GM12874 (cell line): ENCODE measurements around the gene WLS.

Source experiments
- TF ChIP-seq, protein P1 (sequence below): IDR thresholded peaks from 2 replicates; pipeline ENCODE4 v1.5.1; 2011; ENCODE audit warnings: low read depth, mild to moderate bottlenecking, control low read depth, low read length, moderate library complexity; ENCODE audit not compliant: insufficient read depth

Gene WLS

GRCh38 chr1:68225781-68226180 lies 6.5 kb downstream of the WLS start:
- TF ChIP-seq, protein P1, sequence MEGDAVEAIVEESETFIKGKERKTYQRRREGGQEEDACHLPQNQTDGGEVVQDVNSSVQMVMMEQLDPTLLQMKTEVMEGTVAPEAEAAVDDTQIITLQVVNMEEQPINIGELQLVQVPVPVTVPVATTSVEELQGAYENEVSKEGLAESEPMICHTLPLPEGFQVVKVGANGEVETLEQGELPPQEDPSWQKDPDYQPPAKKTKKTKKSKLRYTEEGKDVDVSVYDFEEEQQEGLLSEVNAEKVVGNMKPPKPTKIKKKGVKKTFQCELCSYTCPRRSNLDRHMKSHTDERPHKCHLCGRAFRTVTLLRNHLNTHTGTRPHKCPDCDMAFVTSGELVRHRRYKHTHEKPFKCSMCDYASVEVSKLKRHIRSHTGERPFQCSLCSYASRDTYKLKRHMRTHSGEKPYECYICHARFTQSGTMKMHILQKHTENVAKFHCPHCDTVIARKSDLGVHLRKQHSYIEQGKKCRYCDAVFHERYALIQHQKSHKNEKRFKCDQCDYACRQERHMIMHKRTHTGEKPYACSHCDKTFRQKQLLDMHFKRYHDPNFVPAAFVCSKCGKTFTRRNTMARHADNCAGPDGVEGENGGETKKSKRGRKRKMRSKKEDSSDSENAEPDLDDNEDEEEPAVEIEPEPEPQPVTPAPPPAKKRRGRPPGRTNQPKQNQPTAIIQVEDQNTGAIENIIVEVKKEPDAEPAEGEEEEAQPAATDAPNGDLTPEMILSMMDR, result no peak

GRCh38 chr1:68223687-68224086 lies 8.6 kb downstream of the WLS start:
- TF ChIP-seq, protein P1, result no peak

- TF ChIP-seq, protein P1, result no peak
Measured at GRCh38 chr1:68221980-68222373, 10.3 kb downstream of the WLS start.

DNA sequence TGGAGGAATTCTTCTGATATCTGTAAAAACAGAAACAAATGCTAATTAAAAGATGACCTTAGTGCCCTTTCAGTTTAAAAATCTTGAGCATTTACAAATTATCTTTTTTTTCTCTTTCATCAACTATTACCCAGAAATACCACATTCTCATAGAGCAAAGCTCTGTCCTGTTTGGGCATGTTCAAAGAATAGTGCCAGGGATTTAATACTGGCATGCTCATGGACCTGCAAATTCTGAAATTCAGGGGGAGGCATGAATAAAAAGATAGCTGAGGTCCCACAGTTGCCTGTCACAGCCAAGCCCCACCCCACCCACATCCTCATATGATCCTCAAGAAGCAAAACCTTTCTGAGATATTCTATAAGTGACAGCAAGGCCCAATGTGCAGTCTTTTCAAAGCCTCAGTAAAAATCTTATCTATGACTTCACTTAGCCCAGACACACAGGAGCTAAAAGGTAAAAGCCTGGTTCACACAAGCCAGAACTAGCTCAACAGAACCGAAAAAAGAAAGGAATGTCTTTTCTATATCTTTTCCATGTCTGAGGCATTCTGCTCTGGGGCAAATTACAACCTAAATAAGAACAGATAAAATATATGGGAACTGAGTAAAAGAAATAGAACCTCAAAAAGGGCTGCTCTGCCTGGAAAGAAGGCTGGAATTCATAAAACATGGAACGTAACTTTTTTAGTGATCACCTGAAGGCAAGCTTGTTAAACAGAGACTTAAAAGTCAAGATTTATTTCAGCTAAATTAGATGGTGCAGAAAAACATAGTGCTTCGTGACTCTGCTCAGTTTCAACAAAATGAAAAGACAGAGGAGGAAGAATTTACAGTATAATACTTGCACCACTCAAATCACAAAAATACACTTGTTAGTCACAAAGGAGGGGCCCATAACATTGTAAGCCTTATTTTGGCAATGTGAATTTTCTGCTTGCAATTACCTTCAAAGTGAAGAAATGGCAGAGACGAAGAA lies 11.0 kb downstream of the WLS start:
- TF ChIP-seq, protein P1, result no peak

DNA sequence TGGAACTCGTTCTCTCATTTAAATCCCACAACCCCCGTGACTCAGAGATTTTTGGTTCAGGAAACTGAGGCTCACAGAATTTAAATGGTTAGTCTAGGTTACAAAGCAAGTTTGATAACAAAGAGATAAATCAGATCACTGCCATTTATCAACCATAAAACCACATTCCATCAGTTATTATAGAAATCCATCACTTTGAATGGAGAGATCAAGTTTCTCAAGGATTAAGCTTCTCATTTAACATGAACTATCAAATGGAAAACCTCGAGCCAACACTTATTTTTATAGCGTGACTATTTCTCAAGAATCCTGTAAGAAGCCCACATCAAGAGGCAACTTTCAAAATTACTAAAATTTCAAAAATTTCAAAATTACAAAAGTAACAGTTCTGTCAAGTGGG lies 11.9 kb downstream of the WLS start:
- TF ChIP-seq, protein P1, result no peak

GRCh38 chr1:68218490-68218889 lies 13.8 kb downstream of the WLS start:
- TF ChIP-seq, protein P1, result no peak

DNA sequence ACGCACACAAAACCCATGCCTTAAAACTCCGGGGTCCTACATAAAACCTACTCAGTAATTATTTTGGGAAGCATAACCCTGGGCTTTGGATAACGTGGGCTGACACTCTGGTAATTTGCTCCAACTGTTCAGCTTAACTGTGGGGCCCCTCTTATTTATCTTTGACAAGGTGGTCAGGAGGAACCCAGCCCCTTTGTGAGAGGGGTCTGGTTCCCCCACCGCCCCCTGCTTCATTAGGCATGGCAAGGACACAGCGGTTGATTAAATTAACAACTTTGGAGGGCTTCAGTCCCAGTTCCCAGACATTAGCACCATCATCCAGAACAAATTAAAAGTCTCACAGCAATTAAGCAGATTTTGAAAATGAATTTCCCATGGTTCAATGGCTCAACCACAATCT lies 14.7 kb downstream of the WLS start:
- TF ChIP-seq, protein P1, result no peak
